ENCODE results near the gene TMEM128. TPM values are rescaled to one million over a fixed set of nuclear protein-coding genes. Genes with fewer than 3 reads are reported as not detected.
A peak's percentile ranks its signal among the peaks of the same experiment; 100 is the strongest.

The TMEM128 gene, protein sequence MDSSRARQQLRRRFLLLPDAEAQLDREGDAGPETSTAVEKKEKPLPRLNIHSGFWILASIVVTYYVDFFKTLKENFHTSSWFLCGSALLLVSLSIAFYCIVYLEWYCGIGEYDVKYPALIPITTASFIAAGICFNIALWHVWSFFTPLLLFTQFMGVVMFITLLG
- total RNA-seq (2016; rRNA removed; fragmentation: Illumina TruSeq; extraction: Trizol), result 17.2 and 19.4 TPM in 2 replicates
- 9.8 and 10.1 TPM in 2 replicates for total RNA-seq (2016; cell fraction: cytosol; rRNA removed; fragmentation: Illumina TruSeq; extraction: Trizol; ENCODE audit: low read depth)
- total RNA-seq (2016; cell fraction: insoluble cytoplasmic fraction; rRNA removed; fragmentation: Illumina TruSeq; extraction: Trizol), result 16.7 and 18.6 TPM in 2 replicates
- total RNA-seq (2016; cell fraction: membrane; rRNA removed; fragmentation: Illumina TruSeq; extraction: Trizol), result 15.0 and 15.4 TPM in 2 replicates
- 13.7 and 15.4 TPM in 2 replicates for total RNA-seq (2016; cell fraction: nucleus; rRNA removed; fragmentation: Illumina TruSeq; extraction: Trizol)
- 21.4 and 27.9 TPM in 2 replicates for polyA plus RNA-seq (2011; rRNA removed)
- 18.0 and 29.0 TPM in 2 replicates for polyA plus RNA-seq (2011; cell fraction: cytosol; rRNA removed)
- 4.7 and 7.0 TPM in 2 replicates for polyA plus RNA-seq (2011; cell fraction: nucleus; rRNA removed)
- 17.8 and 20.1 TPM in 2 replicates for polyA plus RNA-seq (2012)
- 6.2 and 7.0 TPM in 2 replicates for polyA plus RNA-seq (2016; cell fraction: cytosol; fragmentation: Illumina TruSeq; extraction: Trizol; ENCODE audit: low read depth)
- polyA plus RNA-seq (2016; cell fraction: insoluble cytoplasmic fraction; fragmentation: Illumina TruSeq; extraction: Trizol; ENCODE audit: low read depth), result 18.8 and 21.9 TPM in 2 replicates
- 13.4 and 15.1 TPM in 2 replicates for polyA plus RNA-seq (2016; cell fraction: membrane; fragmentation: Illumina TruSeq; extraction: Trizol; ENCODE audit: low read depth)
- polyA plus RNA-seq (2016; cell fraction: nucleus; fragmentation: Illumina TruSeq; extraction: Trizol; ENCODE audit: insufficient read depth, low read depth), result 26.7 and 32.3 TPM in 2 replicates
- 2.7 and 11.0 TPM in 2 replicates for polyA minus RNA-seq (2011; rRNA and poly(A)+ RNA removed; ENCODE audit: low replicate concordance)
- polyA minus RNA-seq (2011; cell fraction: cytosol; rRNA and poly(A)+ RNA removed), result 9.2 and 9.3 TPM in 2 replicates
- polyA minus RNA-seq (2011; cell fraction: nucleus; rRNA and poly(A)+ RNA removed), result 7.1 and 8.7 TPM in 2 replicates
- percentile 78 among the genes with signal in this experiment for Bru-seq, nascent RNA
- percentile 75 among the genes with signal in this experiment for BruChase-seq, experiment 1, labeled RNA remaining after a 6-hour chase
- percentile 70 among the genes with signal in this experiment for BruChase-seq, experiment 2, labeled RNA remaining after a 2-hour chase
- long read RNA-seq, experiment 1, transcript TMEM128-202 (5 exons, 1,221 nt), result major isoform, 19 of 28 reads
- long read RNA-seq, experiment 1, partial matches to known transcripts, result 3 of 28 reads
- long read RNA-seq, experiment 1, other reads (novel, unspliced or antisense), result 6 of 28 reads
- long read RNA-seq, experiment 2, transcript TMEM128-202 (5 exons, 1,221 nt), result major isoform, 8 of 17 reads
- long read RNA-seq, experiment 2, partial matches to known transcripts, result 5 of 17 reads
- long read RNA-seq, experiment 2, other reads (novel, unspliced or antisense), result 4 of 17 reads

DNA sequence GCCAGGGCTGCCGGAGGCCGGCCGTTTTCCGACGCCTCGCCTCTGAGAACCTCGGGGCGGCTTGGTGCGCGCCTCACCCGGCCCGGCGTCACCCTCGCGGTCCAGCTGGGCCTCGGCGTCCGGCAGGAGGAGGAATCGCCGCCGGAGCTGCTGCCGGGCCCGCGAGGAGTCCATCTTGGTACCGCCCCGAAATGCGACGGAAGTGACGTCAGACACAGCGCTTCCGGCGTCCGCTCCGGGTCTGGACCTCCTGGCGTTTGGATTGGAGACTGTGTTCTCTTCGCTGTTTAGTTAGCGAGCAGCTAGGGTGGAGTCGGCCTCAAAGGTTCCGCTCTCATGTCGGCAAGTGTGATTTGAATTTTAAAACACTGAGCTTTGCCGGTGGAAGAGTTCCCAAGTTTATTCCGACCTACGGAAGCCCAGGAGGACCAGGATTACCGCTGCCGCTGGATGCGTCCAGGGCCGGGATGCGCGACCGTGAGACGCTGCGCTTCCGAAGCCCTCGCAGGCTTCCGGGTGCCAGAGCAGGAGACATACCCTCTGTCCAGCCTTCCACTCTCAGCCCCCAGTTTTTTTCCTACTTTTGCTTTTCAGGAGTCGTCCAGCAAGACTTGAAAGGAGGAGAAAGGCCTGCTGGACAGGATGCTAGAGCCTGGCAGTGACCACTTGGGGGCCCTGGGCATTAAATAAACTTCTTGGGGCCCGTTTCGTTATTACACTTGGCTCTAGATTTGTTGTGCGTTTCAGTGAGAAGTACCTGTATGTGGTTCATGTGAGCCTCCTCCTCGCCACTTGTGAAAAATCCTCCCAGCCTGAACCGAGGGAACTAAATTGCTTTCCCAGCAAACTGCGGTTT, at the start of gene TMEM128:
Gene TMEM128, minus strand, starts transcription at position 195 of the 856 bp plus-strand sequence. Its CDS starts 21 bp downstream, at position 174.
- Histone ChIP-seq H3K9ac (ENCODE audit: insufficient read depth, low read depth, low read length) (peak within 1 kb of the TSS; percentile 87), H3K4me3 (replicated peaks in 1 of 3; ENCODE audit: insufficient read depth in 1 of 3, low read depth in 2 of 3, low read length in 3 of 3) (peak within 1 kb of the TSS; percentile 78 to 93 (median 86)), H3K36me3 (replicated peaks in 1 of 2; ENCODE audit: control insufficient read depth in 1 of 2, insufficient read depth in 2 of 2, low read length in 2 of 2) (peaks cover 9 to 22% of the 10 kb centered on the region in 2 experiments), H3K4me2 (ENCODE audit: low read depth, low read length) (peak within 1 kb of the TSS; percentile 98), H3K4me1 (ENCODE audit: insufficient read depth, low read length) (peaks cover 33% of the 10 kb centered on the region), H4K20me1 (ENCODE audit: insufficient read depth, low read length) (no peaks in the 10 kb centered on the region), H3K27me3 (ENCODE audit: control insufficient read depth in 1 of 2, insufficient read depth in 2 of 2, low read length in 2 of 2) (no peaks in the 10 kb centered on the region; a peak in 1 of 5 replicates), H3K27ac (ENCODE audit: extremely low read length, insufficient read depth, low read length) (peak within 1 kb of the TSS; percentile 92), H3K79me2 (ENCODE audit: insufficient read depth, low read length) (peaks cover 11% of the 10 kb centered on the region), H3K9me3 (ENCODE audit: low read length) (no peaks in the 10 kb centered on the region), H2AFZ (ENCODE audit: low read length) (no peak within 1 kb of the TSS)
- WGBS (ENCODE audit: low lambda C conversion rate), result 1% methylated on average over 18 of the region's 62 CpGs
- in situ Hi-C loops (cut with HindIII; ENCODE audit: extremely low pct_ligation_motif_present, low pct_unique_long_range_greater_than_20kb), result no loop called here
- intact Hi-C loops (cut with micrococcal nuclease; ENCODE audit: unreplicated experiment), result loop anchor here (2.0 kb wide), 1 partner anchor 43 kb away; the partner anchor contains the start of genes LYAR and ZBTB49
- POLR2A ChIA-PET, result interaction anchor here (0.5 to 3.7 kb wide), 13 partner anchors 8 to 89 kb away, joined by 3 to 63 read pairs (median 4); partner anchors contain the start of genes LYAR and ZBTB49
- CTCF ChIA-PET (ENCODE audit: low intra/inter-chr PET ratio, low total read pairs), result interaction anchor here (1.7 kb wide), 1 partner anchor 87 kb away, joined by 6 read pairs; no protein-coding TSS in a partner anchor
- ATAC-seq (peak; percentile 96), DNase-seq (ENCODE audit: low spot score) (peak; percentile 90), FAIRE-seq (peak; percentile 87)
- BruUV-seq (replicated peaks), result TSS peak; percentile 98
- TF ChIP-seq, protein P1, sequence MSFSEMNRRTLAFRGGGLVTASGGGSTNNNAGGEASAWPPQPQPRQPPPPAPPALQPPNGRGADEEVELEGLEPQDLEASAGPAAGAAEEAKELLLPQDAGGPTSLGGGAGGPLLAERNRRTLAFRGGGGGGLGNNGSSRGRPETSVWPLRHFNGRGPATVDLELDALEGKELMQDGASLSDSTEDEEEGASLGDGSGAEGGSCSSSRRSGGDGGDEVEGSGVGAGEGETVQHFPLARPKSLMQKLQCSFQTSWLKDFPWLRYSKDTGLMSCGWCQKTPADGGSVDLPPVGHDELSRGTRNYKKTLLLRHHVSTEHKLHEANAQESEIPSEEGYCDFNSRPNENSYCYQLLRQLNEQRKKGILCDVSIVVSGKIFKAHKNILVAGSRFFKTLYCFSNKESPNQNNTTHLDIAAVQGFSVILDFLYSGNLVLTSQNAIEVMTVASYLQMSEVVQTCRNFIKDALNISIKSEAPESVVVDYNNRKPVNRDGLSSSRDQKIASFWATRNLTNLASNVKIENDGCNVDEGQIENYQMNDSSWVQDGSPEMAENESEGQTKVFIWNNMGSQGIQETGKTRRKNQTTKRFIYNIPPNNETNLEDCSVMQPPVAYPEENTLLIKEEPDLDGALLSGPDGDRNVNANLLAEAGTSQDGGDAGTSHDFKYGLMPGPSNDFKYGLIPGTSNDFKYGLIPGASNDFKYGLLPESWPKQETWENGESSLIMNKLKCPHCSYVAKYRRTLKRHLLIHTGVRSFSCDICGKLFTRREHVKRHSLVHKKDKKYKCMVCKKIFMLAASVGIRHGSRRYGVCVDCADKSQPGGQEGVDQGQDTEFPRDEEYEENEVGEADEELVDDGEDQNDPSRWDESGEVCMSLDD (CRISPR knock-in tag; IDR thresholded peaks at IDR 0.05; ENCODE audit: borderline replicate concordance), result no peak
- TF ChIP-seq, protein P2, sequence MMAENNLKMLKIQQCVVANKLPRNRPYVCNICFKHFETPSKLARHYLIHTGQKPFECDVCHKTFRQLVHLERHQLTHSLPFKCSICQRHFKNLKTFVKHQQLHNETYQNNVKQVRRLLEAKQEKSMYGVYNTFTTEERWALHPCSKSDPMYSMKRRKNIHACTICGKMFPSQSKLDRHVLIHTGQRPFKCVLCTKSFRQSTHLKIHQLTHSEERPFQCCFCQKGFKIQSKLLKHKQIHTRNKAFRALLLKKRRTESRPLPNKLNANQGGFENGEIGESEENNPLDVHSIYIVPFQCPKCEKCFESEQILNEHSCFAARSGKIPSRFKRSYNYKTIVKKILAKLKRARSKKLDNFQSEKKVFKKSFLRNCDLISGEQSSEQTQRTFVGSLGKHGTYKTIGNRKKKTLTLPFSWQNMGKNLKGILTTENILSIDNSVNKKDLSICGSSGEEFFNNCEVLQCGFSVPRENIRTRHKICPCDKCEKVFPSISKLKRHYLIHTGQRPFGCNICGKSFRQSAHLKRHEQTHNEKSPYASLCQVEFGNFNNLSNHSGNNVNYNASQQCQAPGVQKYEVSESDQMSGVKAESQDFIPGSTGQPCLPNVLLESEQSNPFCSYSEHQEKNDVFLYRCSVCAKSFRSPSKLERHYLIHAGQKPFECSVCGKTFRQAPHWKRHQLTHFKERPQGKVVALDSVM (CRISPR knock-in tag; IDR thresholded peaks at IDR 0.05), result 0 out of 2 replicates have a peak, but pooled peaks have one; percentile 13
- TF ChIP-seq, protein P3, sequence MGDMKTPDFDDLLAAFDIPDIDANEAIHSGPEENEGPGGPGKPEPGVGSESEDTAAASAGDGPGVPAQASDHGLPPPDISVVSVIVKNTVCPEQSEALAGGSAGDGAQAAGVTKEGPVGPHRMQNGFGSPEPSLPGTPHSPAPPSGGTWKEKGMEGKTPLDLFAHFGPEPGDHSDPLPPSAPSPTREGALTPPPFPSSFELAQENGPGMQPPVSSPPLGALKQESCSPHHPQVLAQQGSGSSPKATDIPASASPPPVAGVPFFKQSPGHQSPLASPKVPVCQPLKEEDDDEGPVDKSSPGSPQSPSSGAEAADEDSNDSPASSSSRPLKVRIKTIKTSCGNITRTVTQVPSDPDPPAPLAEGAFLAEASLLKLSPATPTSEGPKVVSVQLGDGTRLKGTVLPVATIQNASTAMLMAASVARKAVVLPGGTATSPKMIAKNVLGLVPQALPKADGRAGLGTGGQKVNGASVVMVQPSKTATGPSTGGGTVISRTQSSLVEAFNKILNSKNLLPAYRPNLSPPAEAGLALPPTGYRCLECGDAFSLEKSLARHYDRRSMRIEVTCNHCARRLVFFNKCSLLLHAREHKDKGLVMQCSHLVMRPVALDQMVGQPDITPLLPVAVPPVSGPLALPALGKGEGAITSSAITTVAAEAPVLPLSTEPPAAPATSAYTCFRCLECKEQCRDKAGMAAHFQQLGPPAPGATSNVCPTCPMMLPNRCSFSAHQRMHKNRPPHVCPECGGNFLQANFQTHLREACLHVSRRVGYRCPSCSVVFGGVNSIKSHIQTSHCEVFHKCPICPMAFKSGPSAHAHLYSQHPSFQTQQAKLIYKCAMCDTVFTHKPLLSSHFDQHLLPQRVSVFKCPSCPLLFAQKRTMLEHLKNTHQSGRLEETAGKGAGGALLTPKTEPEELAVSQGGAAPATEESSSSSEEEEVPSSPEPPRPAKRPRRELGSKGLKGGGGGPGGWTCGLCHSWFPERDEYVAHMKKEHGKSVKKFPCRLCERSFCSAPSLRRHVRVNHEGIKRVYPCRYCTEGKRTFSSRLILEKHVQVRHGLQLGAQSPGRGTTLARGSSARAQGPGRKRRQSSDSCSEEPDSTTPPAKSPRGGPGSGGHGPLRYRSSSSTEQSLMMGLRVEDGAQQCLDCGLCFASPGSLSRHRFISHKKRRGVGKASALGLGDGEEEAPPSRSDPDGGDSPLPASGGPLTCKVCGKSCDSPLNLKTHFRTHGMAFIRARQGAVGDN (CRISPR knock-in tag; IDR thresholded peaks at IDR 0.05), result peak; percentile 91

Data from HepG2 (cell line).